Fibroblast of lung (primary cell): ENCODE results near the gene WDFY3.

Experiments
- EZH2 ChIP-seq: IDR thresholded peaks from 2 replicates; pipeline ENCODE4 v1.5.1; 2012; ENCODE audit warnings: low read length, control low read depth, mild to moderate bottlenecking; ENCODE audit errors: missing control alignments
- TF ChIP-seq, protein P1 (sequence below), 2 donors: IDR thresholded peaks in 1 of 2; conservative IDR thresholded peaks in 1 of 2; 1 replicate in 1 of 2; 2 replicates in 1 of 2; pipeline ENCODE4 v1.5.1; 2011 to 2012; ENCODE audit warnings: low read length in 2 of 2, control low read depth in 1 of 2, inconsistent platforms in 1 of 2, low read depth in 1 of 2, mild to moderate bottlenecking in 1 of 2

DNA sequence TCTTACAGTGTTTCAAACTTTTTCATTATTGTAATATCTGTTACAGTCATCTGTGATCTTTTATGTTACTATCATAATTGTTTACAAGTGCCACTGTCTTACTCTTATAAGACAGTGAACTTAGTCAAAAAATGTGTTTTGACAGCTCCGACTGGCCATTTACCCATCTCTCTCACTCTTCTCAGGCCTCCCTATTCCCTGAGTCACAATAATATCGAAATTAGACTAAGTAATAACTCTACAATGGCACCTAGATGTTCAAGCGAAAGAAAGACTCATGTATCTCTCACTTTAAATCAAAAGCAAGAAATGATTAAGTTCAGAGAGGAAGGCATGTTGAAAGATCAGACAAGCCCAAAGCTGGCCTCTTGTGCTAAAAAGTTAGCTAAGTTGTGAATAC, 199.3 kb downstream of the WDFY3 start:
- TF ChIP-seq, protein P1, sequence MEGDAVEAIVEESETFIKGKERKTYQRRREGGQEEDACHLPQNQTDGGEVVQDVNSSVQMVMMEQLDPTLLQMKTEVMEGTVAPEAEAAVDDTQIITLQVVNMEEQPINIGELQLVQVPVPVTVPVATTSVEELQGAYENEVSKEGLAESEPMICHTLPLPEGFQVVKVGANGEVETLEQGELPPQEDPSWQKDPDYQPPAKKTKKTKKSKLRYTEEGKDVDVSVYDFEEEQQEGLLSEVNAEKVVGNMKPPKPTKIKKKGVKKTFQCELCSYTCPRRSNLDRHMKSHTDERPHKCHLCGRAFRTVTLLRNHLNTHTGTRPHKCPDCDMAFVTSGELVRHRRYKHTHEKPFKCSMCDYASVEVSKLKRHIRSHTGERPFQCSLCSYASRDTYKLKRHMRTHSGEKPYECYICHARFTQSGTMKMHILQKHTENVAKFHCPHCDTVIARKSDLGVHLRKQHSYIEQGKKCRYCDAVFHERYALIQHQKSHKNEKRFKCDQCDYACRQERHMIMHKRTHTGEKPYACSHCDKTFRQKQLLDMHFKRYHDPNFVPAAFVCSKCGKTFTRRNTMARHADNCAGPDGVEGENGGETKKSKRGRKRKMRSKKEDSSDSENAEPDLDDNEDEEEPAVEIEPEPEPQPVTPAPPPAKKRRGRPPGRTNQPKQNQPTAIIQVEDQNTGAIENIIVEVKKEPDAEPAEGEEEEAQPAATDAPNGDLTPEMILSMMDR (conservative IDR thresholded peaks at IDR 0.05 in 1 of 2, IDR thresholded peaks at IDR 0.05 in 1 of 2; ENCODE audit: low read depth in 1 of 2, low read length in 2 of 2), result no peak
- TF ChIP-seq EZH2, result no peak
